Hematopoietic multipotent progenitor cell treated with erythropoietin and hydrocortisone succinate and interleukin-3 and kit ligand, for 4 days (in vitro differentiated cells): ENCODE measurements around the gene ZNF175.
A peak's percentile ranks its signal among the peaks of the same experiment; 100 is the strongest.

Experiments used
- DNase-seq: peaks from one replicate; pipeline ENCODE4 v3.0.0-alpha.2; 2015

ZNF175 gene

DNA sequence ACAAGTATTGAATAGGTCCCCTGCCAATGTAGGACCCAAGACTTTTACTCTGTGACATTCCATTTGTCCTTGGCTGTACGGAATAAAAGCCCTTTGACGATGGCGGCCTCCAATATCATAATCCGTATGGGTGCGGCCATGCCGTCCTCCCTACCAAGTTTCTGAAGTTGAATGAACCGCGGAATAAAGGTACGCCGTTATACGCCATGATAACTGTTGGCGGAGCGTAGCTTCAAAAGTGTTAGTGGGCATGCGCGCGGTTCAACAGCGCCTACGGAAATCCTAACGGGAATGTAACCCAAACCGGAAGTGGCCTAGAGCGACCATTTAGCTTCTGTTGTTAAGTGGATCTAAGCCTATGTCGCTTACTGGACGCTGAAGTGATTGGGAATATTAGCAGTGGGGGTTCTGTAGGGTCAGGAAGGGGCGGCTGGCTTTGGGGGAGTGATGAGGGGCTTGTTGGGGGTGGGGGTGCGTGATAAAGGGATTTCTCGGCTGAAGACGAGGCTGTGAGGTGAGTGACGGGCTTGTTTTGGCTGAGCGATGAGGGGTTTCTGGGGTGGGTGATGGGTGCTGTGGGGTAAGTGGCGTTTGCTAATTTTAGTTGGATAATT lies at the start of gene ZNF175:
Gene ZNF175, plus strand, starts transcription at position 322 of the 614 bp plus-strand sequence. CDS start 2,047 bp downstream, outside the sequence.
- DNase-seq: peak; percentile 98

GRCh38 chr19:51521357-51521756 lies 49.7 kb upstream of the ZNF175 start:
- DNase-seq: no peak

DNA sequence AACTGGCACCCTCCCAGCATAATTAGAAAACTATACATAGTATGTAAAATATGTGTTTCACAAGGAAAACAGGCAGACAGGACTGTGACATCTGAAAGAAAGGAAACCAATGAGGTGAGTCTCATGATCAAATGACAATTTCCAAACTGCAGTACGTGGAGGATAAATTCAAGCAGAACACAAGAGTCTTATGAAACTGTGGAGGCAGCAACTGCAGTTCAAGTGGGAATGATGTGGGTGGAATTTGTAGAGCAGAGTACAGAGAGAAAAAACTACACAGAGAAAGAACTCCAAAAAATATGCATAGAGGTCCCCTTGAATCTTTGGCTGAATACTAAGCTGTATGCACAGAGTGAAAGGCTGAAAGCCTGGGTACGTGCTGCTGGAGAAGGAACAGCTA lies 49.3 kb upstream of the ZNF175 start:
- no peak for DNase-seq

DNA sequence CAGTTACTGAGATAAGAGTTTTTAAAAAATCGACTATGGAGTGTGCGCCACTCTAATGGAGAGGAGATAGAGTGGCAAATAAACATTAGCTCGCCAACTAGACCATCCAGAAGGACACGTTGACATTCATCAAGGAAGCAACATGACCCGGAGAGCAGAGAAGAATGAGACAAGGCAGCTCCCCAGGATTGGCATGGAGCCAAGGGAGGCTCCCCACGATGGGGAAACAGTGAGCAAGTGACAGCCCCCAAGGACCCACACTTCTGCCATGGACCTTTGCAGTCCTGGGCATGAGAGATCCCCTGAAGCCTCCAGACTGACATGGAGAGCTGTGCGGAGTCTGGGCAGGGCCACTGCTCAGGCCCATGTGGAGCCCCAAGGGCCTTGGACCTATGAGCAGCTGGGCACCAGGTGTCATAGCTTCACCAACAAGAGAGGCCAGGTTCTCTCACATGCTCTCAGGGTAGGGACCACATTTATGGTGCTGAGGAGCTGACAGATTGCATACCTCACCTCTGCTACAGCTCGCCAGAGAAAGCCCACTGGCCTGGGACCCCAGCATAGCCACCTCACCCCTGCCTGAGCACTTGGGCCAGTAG lies 46.3 kb upstream of the ZNF175 start:
- peak; percentile 27 for DNase-seq

DNA sequence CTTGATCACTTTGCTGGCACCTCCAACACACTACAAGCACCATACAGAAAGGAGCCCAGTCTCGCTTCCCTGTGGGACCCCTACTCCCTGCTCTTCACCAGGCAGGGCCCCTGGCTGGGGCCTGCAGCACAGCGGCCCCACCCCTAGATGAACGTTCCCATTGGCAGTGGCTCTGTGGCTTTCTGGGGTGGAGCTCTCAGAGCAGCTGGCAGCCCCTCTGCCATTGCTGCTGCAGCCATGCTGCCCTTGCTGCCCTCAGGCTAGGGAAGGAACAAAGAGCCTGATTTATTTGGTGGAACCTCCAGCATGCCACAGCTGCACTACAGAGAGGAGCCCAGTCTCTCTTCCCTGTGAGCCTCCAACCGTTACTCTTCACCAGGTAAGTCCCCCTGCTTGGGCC lies 45.4 kb upstream of the ZNF175 start:
- DNase-seq: peak; percentile 48

DNA sequence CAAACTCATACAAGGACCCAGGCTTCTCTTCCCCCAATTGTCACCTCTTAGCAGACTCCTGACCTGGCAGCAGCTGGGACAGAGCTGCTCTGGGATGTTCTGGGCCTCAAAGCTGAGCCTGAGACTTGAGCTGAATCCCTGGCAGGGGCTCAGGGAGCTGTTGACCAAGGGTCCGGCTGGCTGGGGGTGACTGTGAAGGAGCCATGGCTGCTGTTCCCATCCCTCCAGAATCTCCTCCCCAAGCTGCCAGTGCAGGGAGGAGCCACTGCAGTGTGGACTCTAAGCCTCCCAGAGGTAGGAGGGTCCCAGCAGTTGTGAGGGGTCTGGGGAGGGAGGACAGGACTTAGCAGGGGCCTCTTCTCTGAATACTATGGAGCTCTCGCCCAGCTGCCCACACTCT lies 41.8 kb upstream of the ZNF175 start:
- DNase-seq: no peak

- no peak for DNase-seq
Measured at GRCh38 chr19:51530616-51531015, 40.5 kb upstream of the ZNF175 start.

DNA sequence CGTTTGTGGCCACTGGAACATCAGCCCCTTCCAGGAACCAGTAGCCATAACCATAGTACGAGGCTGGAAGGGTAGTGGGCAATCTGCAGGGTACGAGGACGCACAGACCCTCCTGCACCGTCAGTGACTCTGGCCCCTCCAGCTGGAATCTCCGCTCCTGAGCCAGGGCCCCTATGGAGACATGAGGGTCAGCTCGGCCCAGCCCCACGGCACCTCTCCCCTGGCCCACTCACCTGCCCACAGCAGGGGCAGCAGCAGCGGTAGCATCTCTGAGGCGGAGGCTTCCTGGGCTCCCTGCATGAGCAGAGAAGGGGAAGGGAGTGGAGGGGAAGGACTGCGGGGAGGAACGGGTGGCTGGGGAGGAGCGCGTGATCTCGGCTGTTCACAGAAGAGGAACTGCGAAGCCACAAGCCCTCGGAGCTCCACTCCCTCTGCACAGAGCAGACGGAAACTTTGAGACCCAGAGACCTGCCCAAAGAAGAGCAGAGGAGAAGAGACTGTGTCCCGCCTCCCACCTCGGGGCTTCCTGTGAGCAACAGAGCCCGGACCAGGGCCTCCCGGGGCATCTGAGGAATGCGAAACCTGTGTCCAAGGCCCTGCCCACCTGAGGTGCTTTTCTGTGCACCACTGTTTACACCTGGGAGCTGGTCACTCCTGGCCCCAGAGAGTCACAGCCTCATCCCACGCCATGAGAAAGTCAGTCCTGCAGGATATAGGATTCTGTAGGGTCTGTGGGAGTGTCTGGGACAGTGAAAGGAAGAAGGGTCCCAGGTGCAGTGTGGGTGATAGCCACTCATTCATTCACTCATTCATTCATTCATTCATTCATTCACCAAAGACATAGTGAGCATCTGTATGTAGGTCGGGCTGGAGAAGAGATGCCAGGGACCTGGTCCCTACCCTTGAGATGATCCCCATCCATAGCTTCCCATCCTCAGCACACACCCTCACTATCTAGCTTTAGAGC lies 39.5 kb upstream of the ZNF175 start, which contains the start of gene SIGLEC6:
Gene SIGLEC6, minus strand, starts transcription at position 322 of the 967 bp plus-strand sequence. Its CDS starts 22 bp downstream, at position 300.
- peak; percentile 97 for DNase-seq

DNA sequence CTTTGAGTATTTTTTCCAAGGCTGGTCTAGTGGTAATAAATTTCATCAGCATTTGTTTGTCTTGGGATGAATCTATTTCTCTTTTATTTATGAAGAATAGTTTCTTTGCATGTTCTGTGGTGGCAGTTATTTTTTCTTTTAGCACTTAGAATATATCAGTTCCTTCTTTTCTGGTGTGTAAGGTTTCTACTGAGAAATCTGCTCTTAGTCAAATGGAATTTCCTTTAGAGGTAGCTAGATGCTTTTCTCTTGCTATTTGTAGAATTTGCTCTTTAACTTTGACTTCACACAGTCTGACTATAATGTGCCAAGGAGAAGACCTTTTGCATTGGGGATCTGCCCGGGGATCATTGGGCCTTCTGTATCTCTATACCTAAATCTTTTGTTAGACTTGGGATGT lies 35.5 kb upstream of the ZNF175 start:
- DNase-seq: no peak

GRCh38 chr19:51539821-51540366 lies 31.2 kb upstream of the ZNF175 start:
- no peak for DNase-seq

GRCh38 chr19:51541458-51542357 lies 29.4 kb upstream of the ZNF175 start:
- peak; percentile 38 for DNase-seq

GRCh38 chr19:51542699-51543098 lies 28.4 kb upstream of the ZNF175 start:
- no peak for DNase-seq

GRCh38 chr19:51544038-51544437 lies 27.0 kb upstream of the ZNF175 start:
- no peak for DNase-seq

DNA sequence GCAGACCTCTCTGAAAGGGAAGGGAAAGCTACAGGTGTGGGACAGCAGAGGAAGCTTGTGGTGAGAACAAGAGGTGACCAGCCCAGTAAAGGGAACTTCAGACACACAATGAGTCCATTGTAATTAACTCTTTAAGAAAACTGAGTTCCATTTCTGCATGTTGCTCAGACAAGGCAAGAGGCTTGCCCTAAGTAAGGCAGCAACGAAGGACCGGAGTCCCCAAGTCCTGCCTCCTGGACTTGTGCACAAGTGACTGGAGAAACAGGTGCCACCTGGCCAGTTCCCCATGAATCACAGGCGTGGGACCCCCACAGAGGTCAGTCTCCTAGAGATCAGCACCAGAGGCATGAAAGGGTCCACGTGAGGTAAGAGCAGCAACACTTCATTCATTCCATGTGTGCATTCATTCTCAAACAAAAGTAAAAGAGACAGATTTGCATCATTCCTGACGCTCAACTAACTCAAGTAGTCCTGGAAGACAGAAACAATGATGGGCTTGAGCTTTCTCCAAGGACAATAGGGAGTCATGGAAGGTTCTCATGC lies 24.9 kb upstream of the ZNF175 start:
- DNase-seq: peak; percentile 35

DNA sequence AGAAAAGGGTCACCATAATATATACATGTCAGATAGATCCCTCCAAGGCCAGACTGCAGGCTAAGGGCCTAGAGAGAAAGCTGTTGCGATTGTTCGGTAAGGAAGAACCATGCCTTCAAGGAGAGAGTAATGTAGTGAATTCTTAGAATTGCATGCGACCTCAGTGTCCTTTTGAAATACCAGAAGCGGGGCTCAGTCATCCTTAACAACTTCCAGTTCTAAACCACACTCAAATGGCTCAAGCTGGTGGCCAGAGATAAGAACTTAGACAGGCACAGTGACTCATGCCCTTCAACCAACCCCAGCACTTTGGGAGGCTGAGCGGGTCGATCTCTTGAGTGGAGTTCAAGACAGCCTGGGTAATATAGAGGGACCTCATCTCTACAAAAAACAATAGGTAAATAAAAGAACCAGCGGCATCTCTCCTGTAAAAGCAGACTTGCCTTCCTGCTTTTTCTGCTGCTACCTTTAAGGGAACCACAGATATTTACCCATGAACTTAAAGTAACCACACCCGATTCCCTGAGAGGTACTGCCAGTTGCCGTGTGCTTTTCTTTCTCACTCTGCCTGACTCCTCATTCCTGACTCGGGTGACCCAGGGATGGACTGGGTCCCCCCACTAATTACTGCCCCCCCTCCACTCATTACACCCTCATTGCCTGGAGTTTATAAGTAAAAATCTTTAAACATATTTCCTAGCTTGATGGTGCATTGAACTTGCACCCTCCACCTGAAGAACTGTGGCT lies 24.3 kb upstream of the ZNF175 start:
- DNase-seq: peak; percentile 100

DNA sequence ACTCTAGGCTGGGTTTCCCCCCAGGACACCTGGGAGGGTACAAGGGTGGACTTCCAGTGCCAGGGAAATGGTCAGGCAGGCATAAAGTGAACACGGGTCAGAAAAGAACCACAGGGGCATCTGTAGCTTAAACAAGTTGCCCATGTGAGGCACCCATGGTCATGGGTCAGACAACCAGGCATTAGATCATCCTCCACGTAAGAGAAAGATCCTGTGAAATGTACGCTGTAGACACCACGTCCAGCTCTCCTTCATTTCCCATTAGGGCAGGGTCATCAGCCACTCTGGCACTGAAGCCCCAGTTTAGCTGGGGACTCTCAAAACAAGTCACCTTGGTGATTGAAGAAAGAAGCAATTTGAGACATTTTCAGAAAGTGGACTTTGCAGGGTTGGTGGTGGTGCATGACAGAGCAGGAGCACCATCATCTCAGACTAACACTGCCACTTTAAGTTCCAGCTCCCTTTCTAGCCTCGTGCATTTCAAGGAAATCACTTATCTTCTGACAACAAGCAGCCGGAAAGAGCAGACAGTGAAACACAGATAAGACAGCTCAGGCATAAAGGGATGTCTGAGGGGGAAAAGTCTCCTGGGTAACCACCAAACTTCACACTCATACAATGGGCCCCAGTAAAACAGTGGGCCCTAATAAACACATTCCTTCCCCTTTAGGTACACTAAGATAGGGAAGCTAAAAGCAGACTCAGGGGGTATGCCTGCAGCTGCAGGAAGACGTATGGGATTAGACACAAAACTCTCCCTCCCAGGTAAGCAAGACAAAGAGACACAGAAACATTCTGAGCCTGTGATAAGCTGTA lies 23.5 kb upstream of the ZNF175 start:
- peak; percentile 97 for DNase-seq

- peak; percentile 67 for DNase-seq
Measured at GRCh38 chr19:51548213-51548651, 22.9 kb upstream of the ZNF175 start.

GRCh38 chr19:51548891-51549305 lies 22.2 kb upstream of the ZNF175 start:
- DNase-seq: no peak

DNA sequence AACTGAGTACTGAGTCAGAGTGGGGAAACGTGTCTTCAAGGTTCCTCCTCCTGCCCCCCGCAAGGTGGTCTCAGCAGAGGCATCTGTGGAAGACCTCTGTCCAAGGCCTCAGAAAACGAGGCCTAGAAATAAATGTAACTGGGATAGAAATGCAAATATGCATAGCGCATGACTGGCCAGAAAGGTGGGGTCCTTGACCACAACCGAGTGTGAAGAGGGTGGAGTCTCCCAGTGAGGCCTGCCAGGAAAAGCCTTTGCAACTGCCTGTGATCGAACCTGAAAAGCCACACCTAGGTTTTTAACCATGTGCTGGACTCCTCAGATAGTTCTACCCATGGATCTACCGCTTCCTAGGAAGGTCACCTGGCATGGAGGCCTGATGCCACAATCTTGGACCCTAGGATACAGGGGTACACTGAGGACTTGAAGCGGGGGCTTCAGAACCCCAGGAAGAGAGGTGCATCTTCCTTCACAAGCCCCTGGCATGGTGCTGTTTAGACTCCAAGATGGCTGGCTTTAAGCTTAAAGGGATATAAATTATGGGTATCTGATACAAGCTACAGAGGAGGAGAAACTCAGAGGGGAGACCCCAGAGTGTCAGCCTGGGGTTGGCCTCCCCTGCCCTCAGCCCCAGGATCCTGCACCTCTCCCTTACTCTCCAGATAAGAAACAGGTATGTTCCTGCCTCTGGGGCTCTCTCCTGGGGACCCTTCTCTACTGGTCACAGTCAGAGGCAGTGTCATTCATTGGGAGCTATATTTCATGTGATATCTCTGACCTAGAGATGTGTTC lies 21.4 kb upstream of the ZNF175 start:
- peak; percentile 68 for DNase-seq
